ENCODE results near the gene NFAM1. TPM values are rescaled to one million over a fixed set of nuclear protein-coding genes. Genes with fewer than 3 reads are reported as not detected.

NFAM1 gene
- total RNA-seq, 6 experiments from 2014 or later: not detected

GRCh38 chr22:42412744-42413333 lies 19.4 kb downstream of the NFAM1 start:
- H3K4me3 Mint-ChIP-seq: no peak overlapping the region
- H3K4me1 Mint-ChIP-seq (ENCODE audit: low read depth): no peaks in the 10 kb centered on the region
- H3K27me3 Mint-ChIP-seq (ENCODE audit: insufficient read depth): peaks cover 47% of the 10 kb centered on the region
- no peak for DNase-seq
- H3K36me3 Mint-ChIP-seq (ENCODE audit: low read depth): no peaks in the 10 kb centered on the region
- TF ChIP-seq CTCF (IDR thresholded peaks at IDR 0.05): no peak
- H3K9me3 Mint-ChIP-seq: no peaks in the 10 kb centered on the region
- H3K27ac Mint-ChIP-seq: no peak overlapping the region

GRCh38 chr22:42410708-42411107 lies 21.5 kb downstream of the NFAM1 start:
- no peak overlapping the region for H3K4me3 Mint-ChIP-seq
- H3K27me3 Mint-ChIP-seq (ENCODE audit: insufficient read depth): peaks cover 58% of the 10 kb centered on the region
- no peaks in the 10 kb centered on the region for H3K36me3 Mint-ChIP-seq (ENCODE audit: low read depth)
- H3K9me3 Mint-ChIP-seq: no peaks in the 10 kb centered on the region
- no peaks in the 10 kb centered on the region for H3K4me1 Mint-ChIP-seq (ENCODE audit: low read depth)
- DNase-seq: no peak
- H3K27ac Mint-ChIP-seq: no peak overlapping the region
- no peak for TF ChIP-seq CTCF (IDR thresholded peaks at IDR 0.05)

DNA sequence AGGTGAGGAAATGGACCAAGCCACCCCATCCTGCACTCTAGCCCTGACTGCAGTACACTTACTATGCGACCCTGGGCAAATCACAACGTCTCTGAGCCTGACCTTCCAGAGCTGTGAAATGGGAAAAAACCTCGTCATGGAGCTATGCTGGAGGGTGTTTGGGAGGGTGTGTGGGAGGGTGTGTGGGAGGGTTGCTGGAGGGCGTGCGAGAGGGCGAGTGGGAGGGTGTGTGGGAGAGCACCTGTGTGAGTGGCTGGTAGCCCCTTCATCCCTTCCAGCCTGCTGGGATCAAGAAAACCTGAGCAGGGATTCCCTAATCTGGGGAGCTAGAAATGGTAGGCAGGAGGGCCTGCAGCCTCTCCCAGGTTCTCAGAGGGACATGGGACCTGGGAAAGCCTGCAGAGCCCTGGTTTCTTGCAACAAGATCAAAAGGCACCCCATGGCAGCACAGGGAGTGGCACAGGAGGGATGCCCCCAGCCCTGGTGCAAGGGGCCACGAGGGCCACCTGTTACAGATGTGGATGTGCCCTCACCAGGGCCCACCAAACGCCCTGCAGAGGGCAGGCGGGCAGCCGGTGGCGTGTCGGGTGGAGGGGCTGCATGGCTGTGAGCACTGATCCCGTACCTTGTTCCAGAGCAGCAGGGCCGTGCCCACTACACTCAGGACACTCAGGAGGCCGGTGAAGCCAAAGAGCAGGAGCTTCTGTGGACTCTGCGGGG lies 23.2 kb downstream of the NFAM1 start:
- H3K27ac Mint-ChIP-seq: no peak overlapping the region
- no peaks in the 10 kb centered on the region for H3K36me3 Mint-ChIP-seq (ENCODE audit: low read depth)
- peaks cover 65% of the 10 kb centered on the region for H3K27me3 Mint-ChIP-seq (ENCODE audit: insufficient read depth)
- H3K4me3 Mint-ChIP-seq: no peak overlapping the region
- TF ChIP-seq CTCF (IDR thresholded peaks at IDR 0.05): no peak
- H3K4me1 Mint-ChIP-seq (ENCODE audit: low read depth): no peaks in the 10 kb centered on the region
- H3K9me3 Mint-ChIP-seq: no peaks in the 10 kb centered on the region
- DNase-seq: no peak

DNA sequence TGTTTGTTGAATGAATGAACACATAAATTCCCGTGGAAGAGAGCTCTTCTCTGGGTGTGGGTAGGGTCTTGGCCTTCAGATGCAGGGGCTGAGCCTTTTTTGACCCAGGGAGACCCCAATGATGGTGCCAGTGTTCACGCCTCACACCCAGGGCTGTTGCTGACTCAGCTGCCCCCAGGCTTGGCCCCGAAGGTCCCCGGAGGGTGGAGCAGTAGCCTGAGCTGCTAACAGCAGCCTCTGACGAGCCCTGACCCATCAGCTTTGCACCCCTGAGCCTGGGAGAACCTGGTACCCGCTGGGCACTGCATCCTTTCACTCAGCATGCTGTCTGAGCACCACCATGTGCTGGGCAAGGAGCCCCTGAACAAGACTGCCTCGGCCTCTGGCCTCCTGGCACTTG lies 23.9 kb downstream of the NFAM1 start:
- Mint-ChIP-seq H3K9me3 (no peaks in the 10 kb centered on the region), H3K4me1 (ENCODE audit: low read depth) (no peaks in the 10 kb centered on the region), H3K27me3 (ENCODE audit: insufficient read depth) (peaks cover 67% of the 10 kb centered on the region), H3K27ac (no peak overlapping the region), H3K36me3 (ENCODE audit: low read depth) (no peaks in the 10 kb centered on the region), H3K4me3 (no peak overlapping the region)
- no peak for TF ChIP-seq CTCF (IDR thresholded peaks at IDR 0.05)
- DNase-seq: no peak

DNA sequence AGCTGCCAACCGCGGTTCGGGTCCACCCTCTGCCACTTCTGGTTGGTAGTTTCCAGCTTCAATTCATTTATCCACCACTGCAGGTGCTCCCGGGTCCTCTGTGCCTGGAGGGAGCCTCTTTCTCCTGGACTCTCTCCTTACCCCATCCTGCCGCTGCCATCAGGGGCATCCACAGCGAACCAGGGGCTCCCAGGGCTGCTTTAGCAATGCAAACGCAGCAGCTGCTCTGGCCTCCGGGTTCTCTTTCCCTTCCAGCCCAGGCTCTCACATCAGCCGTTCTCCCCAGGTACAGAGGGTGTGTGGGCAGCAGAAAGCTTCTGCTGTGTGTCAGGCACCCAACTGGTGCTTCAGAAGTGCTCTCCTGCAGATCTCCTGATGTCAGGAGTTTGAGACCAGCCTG lies 27.9 kb downstream of the NFAM1 start:
- DNase-seq: no peak
- Mint-ChIP-seq H3K36me3 (ENCODE audit: low read depth) (no peaks in the 10 kb centered on the region), H3K27ac (no peak overlapping the region), H3K4me3 (no peak overlapping the region), H3K27me3 (ENCODE audit: insufficient read depth) (peaks cover 56% of the 10 kb centered on the region), H3K9me3 (no peaks in the 10 kb centered on the region), H3K4me1 (ENCODE audit: low read depth) (no peaks in the 10 kb centered on the region)
- TF ChIP-seq CTCF (IDR thresholded peaks at IDR 0.05): no peak
